Vagina (tissue), 2 donors: Measurements from ENCODE around the gene PIEZO2. TPM values are rescaled to one million over a fixed set of nuclear protein-coding genes. Genes with fewer than 3 reads are reported as not detected.

Experiments used
- DNase-seq, 2 donors: peaks; one replicate each; pipeline ENCODE4 v3.0.0-alpha.2; 2017; ENCODE audit errors: extremely low spot score in 2 of 2
- H3K27ac ChIP-seq: fragments of 200-600 bp; sonication (generic); one replicate; pipeline ENCODE4 v1.5.1; 2019
- H3K27me3 ChIP-seq: fragments of 200-600 bp; sonication (generic); one replicate; pipeline ENCODE4 v1.5.1; 2019
- H3K36me3 ChIP-seq, 2 donors: fragments of 200-600 bp; sonication (generic); one replicate each; pipeline ENCODE4 v1.5.1; 2017 to 2019
- H3K4me1 ChIP-seq: fragments of 200-600 bp; sonication (generic); one replicate; pipeline ENCODE4 v1.5.1; 2019
- H3K4me3 ChIP-seq, 2 donors: fragments of 200-600 bp; sonication (generic); 1 replicate in 1 of 2; 2 replicates in 1 of 2; pipeline ENCODE4 v1.5.1; 2016 to 2019
- H3K9me3 ChIP-seq: fragments of 200-600 bp; sonication (generic); one replicate; pipeline ENCODE4 v1.5.1; 2019
- CTCF ChIP-seq, 3 experiments: fragments of 450-650 bp in 2 of 3; fragments of 200-600 bp in 1 of 3; sonication (generic) in 1 of 3; IDR thresholded peaks; one replicate each; pipeline ENCODE4 v1.5.1; 2017 to 2019; ENCODE audit warnings: antibody characterized with exemption in 3 of 3, mild to moderate bottlenecking in 2 of 3, moderate library complexity in 2 of 3
- POLR2A ChIP-seq, 2 donors: fragments of 450-650 bp; IDR thresholded peaks; one replicate each; pipeline ENCODE4 v1.6.1; 2017; ENCODE audit warnings: antibody characterized with exemption in 2 of 2, mild to moderate bottlenecking in 2 of 2, moderate library complexity in 2 of 2
- POLR2AphosphoS5 ChIP-seq, 2 donors: sonication (generic); formaldehyde crosslinking; IDR thresholded peaks; one replicate each; pipeline ENCODE4 v1.9.0; 2017; ENCODE audit warnings: antibody characterized with exemption in 2 of 2, mild to moderate bottlenecking in 2 of 2, low read depth in 1 of 2; ENCODE audit not compliant: insufficient read depth in 1 of 2
- intact Hi-C: fragments of 100-400 bp; cut with DNase I; formaldehyde crosslinking; loops from one replicate; pipeline ENCODE4 v1.15.1; 2023
- total RNA-seq: library from RNA; depleted of rRNA; stranded (reverse); fragments of >200 nt; gene quantifications from one replicate; pipeline ENCODE4 v1.2.3, GENCODE V29; 2016

The PIEZO2 gene
- total RNA-seq, 1 donor from 2014 or later, result 5.9 TPM

GRCh38 chr18:11150271-11150615 is 874 bp upstream of the PIEZO2 start:
- H3K36me3 ChIP-seq, result no peaks in the 10 kb centered on the region
- intact Hi-C loops, result no loop called here
- H3K27me3 ChIP-seq, result peaks cover 9% of the 10 kb centered on the region
- no peaks in the 10 kb centered on the region for H3K9me3 ChIP-seq
- H3K4me3 ChIP-seq, result no peak overlapping the region
- TF ChIP-seq POLR2AphosphoS5 (IDR thresholded peaks at IDR 0.05; ENCODE audit: insufficient read depth in 1 of 2, low read depth in 1 of 2) (no peak), POLR2A (IDR thresholded peaks at IDR 0.05) (no peak), CTCF (IDR thresholded peaks at IDR 0.05) (no peak)
- peaks cover 25% of the 10 kb centered on the region for H3K4me1 ChIP-seq
- DNase-seq, result no peak
- H3K27ac ChIP-seq, result no peak overlapping the region

GRCh38 chr18:11148680-11149440 is 509 bp downstream of the PIEZO2 start:
- Histone ChIP-seq H3K27ac (no peak overlapping the region), H3K36me3 (no peaks in the 10 kb centered on the region), H3K4me3 (peak overlapping the region; percentile 35 to 42), H3K27me3 (peaks cover 9% of the 10 kb centered on the region), H3K4me1 (peaks cover 25% of the 10 kb centered on the region), H3K9me3 (no peaks in the 10 kb centered on the region)
- intact Hi-C loops, result loop anchor here (5.0 kb wide), 1 partner anchor 587 kb away; no protein-coding TSS in a partner anchor
- TF ChIP-seq POLR2A (IDR thresholded peaks at IDR 0.05), result no peak
- no peak for TF ChIP-seq POLR2AphosphoS5 (IDR thresholded peaks at IDR 0.05; ENCODE audit: insufficient read depth in 1 of 2, low read depth in 1 of 2)
- no peak for TF ChIP-seq CTCF (IDR thresholded peaks at IDR 0.05)
- DNase-seq, result no peak

- Histone ChIP-seq H3K27me3 (peaks cover 9% of the 10 kb centered on the region), H3K9me3 (no peaks in the 10 kb centered on the region), H3K4me3 (peak overlapping the region; percentile 35 to 42), H3K36me3 (no peaks in the 10 kb centered on the region), H3K4me1 (peaks cover 25% of the 10 kb centered on the region), H3K27ac (no peak overlapping the region)
- no peak for TF ChIP-seq POLR2AphosphoS5 (IDR thresholded peaks at IDR 0.05; ENCODE audit: insufficient read depth in 1 of 2, low read depth in 1 of 2)
- TF ChIP-seq POLR2A (IDR thresholded peaks at IDR 0.05), result no peak
- TF ChIP-seq CTCF (IDR thresholded peaks at IDR 0.05), result no peak
- DNase-seq, result no peak
- intact Hi-C loops, result loop anchor here (5.0 kb wide), 1 partner anchor 586 kb away; no protein-coding TSS in a partner anchor
These were observed 1.2 kb downstream of the PIEZO2 start for GRCh38 chr18:11147962-11148679.

- intact Hi-C loops, result loop anchor here (5.0 kb wide), 1 partner anchor 585 kb away; no protein-coding TSS in a partner anchor
- peak overlapping the region in 1 of 2 donors; percentile 35 for H3K4me3 ChIP-seq
- H3K27ac ChIP-seq, result no peak overlapping the region
- no peaks in the 10 kb centered on the region for H3K9me3 ChIP-seq
- DNase-seq, result no peak
- TF ChIP-seq POLR2AphosphoS5 (IDR thresholded peaks at IDR 0.05; ENCODE audit: insufficient read depth in 1 of 2, low read depth in 1 of 2) (no peak), CTCF (IDR thresholded peaks at IDR 0.05) (no peak), POLR2A (IDR thresholded peaks at IDR 0.05) (no peak)
- H3K36me3 ChIP-seq, result no peaks in the 10 kb centered on the region
- H3K27me3 ChIP-seq, result peaks cover 9% of the 10 kb centered on the region
- peaks cover 25% of the 10 kb centered on the region for H3K4me1 ChIP-seq
These were observed 1.9 kb downstream of the PIEZO2 start for GRCh38 chr18:11147371-11147951.
